MCF 10A (cell line): ENCODE measurements around the gene CAPN11. TPM values are rescaled to one million over a fixed set of nuclear protein-coding genes. Genes with fewer than 3 reads are reported as not detected.
A peak's percentile ranks its signal among the peaks of the same experiment; 100 is the strongest.

Experiments used
- BruUV-seq: library from RNA; stranded (reverse); fragments of 400-500 nt; replicated peaks from 2 replicates; lab custom pipeline; 2021; lab: Mats Ljungman, UMichigan
- CTCF ChIA-PET: fragments of 300-600 bp; sonication (Branson Sonifier 250); formaldehyde crosslinking; extraction: SDS; loops from one replicate; lab custom pipeline; 2021; ENCODE audit warnings: antibody characterized with exemption, inconsistent platforms; lab: Yijun Ruan, JAX
- POLR2A ChIA-PET: fragments of 300-600, 350-650 bp; sonication (Branson Sonifier 250); formaldehyde crosslinking; extraction: SDS; loops from one replicate; lab custom pipeline; 2020; ENCODE audit warnings: antibody characterized with exemption, inconsistent platforms; lab: Yijun Ruan, JAX
- DNase-seq: peaks from one replicate; pipeline ENCODE4 v3.0.0-alpha.2; 2018; ENCODE audit not compliant: unreplicated experiment
- H3K27ac Mint-ChIP-seq: one replicate; pipeline ENCODE4 v1.8.0; 2022; ENCODE audit warnings: mild to moderate bottlenecking, low read depth, mixed read lengths; ENCODE audit not compliant: unreplicated experiment
- H3K27me3 Mint-ChIP-seq: one replicate; pipeline ENCODE4 v1.8.0; 2022; ENCODE audit warnings: mixed read lengths; ENCODE audit not compliant: insufficient read depth, unreplicated experiment
- H3K36me3 Mint-ChIP-seq: one replicate; pipeline ENCODE4 v1.8.0; 2022; ENCODE audit warnings: mild to moderate bottlenecking, moderate library complexity, mixed read lengths; ENCODE audit not compliant: insufficient read depth, unreplicated experiment
- H3K4me1 Mint-ChIP-seq: one replicate; pipeline ENCODE4 v1.8.0; 2022; ENCODE audit warnings: mixed read lengths; ENCODE audit not compliant: insufficient read depth, unreplicated experiment
- H3K4me3 Mint-ChIP-seq: one replicate; pipeline ENCODE4 v1.8.0; 2022; ENCODE audit warnings: mild to moderate bottlenecking, moderate library complexity, mixed read lengths; ENCODE audit not compliant: unreplicated experiment
- H3K9me3 Mint-ChIP-seq: one replicate; pipeline ENCODE4 v1.8.0; 2022; ENCODE audit warnings: mixed read lengths; ENCODE audit not compliant: unreplicated experiment
- CTCF ChIP-seq: fragments of 200-600 bp; IDR thresholded peaks from one replicate; pipeline ENCODE4 v1.8.0; 2022; ENCODE audit warnings: antibody characterized with exemption, mild to moderate bottlenecking; ENCODE audit not compliant: unreplicated experiment
- intact Hi-C: fragments of 100-400 bp; cut with micrococcal nuclease; formaldehyde crosslinking; loops from 2 replicates; pipeline ENCODE4 v1.14.1; 2022
- total RNA-seq: library from RNA; stranded (reverse); gene quantifications from 2 replicates; pipeline ENCODE4 v1.2.3, GENCODE V29; 2022

CAPN11 gene
- total RNA-seq, 1 experiment from 2014 or later: not detected

DNA sequence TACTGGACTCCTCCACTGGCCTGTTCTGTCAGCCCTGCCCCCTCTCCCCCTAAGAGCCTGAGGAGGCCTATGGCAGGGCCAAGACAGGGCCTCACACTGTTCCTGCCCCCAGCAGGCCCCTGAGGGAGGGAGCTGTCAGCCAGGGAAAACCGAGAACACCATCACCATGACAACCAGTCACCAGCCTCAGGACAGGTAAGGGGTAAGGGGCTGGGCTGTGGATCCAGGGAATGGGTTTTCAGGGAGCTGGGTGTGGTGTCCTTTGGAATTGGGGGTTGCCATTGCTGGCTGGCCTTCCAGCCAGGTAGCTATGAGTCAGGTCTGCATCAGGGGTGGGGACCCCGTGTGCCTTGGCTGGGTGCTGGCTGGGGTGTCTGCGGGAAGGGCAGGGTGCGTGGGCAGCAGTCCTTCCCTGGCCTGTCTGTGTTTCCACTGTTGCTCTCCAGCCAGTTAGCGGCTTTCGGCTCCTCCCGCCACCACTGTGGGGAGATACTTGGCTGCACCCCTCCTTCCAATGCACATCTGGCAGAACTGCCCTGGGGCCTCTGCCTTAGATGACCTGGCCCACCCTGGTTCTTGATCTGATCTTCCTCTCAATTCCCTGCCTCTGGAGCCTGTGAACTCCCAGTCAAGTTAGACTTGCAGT is 68.7 kb downstream of the CAPN11 start:
- ChIA-PET POLR2A (interaction anchor here (0.6 to 1.5 kb wide), 3 partner anchors 18 to 41 kb away, joined by 3 to 4 read pairs (median 4); no protein-coding TSS in a partner anchor), CTCF (interaction anchor here (0.5 to 2.6 kb wide), 10 partner anchors 8 to 249 kb away, joined by 3 to 9 read pairs (median 3); partner anchors contain the start of gene SLC35B2)
- Mint-ChIP-seq H3K27ac (peak overlapping the region; percentile 35), H3K4me1 (peaks cover 42% of the 10 kb centered on the region), H3K36me3 (no peaks in the 10 kb centered on the region), H3K9me3 (no peaks in the 10 kb centered on the region), H3K4me3 (no peak overlapping the region), H3K27me3 (no peaks in the 10 kb centered on the region)
- no TSS peak for BruUV-seq
- TF ChIP-seq CTCF: no peak
- DNase-seq: no peak
- intact Hi-C loops: no loop called here

DNA sequence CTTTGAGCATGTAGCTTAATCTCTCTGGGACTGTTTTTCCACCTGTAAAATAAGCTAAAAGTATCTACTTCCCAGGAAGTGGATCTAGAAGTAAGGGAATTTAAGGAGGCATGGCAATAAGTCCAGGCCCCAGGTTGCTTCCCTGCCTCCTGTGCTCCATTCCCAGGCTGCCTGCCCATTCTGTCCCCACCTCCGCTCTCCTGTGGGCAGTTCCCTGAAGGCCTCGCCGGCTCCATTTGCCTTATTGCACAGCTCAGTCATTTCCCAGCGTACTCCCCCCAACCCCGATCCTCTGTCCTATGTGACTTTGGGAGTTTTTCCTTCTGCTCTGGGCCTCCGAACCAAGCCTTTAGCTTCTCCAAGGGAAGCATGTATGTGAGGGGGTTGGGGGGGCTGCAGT is 69.4 kb downstream of the CAPN11 start:
- Mint-ChIP-seq H3K27me3 (no peaks in the 10 kb centered on the region), H3K36me3 (no peaks in the 10 kb centered on the region), H3K4me3 (no peak overlapping the region), H3K9me3 (no peaks in the 10 kb centered on the region), H3K27ac (no peak overlapping the region), H3K4me1 (peaks cover 37% of the 10 kb centered on the region)
- BruUV-seq: no TSS peak
- TF ChIP-seq CTCF: no peak
- no peak for DNase-seq
- CTCF ChIA-PET: interaction anchor here (0.6 to 1.6 kb wide), 7 partner anchors 8 to 150 kb away, joined by 3 to 9 read pairs (median 4); partner anchors contain the start of gene SLC35B2
- intact Hi-C loops: no loop called here
- POLR2A ChIA-PET: interaction anchor here (0.6 to 1.5 kb wide), 2 partner anchors 17 to 42 kb away, joined by 3 to 4 read pairs; no protein-coding TSS in a partner anchor

GRCh38 chr6:44228433-44228832 is 69.8 kb downstream of the CAPN11 start:
- H3K27ac Mint-ChIP-seq: no peak overlapping the region
- no TSS peak for BruUV-seq
- ChIA-PET CTCF (interaction anchor here (0.6 to 1.6 kb wide), 6 partner anchors 9 to 149 kb away, joined by 3 to 7 read pairs (median 4); partner anchors contain the start of gene SLC35B2), POLR2A (no interaction called here)
- H3K4me3 Mint-ChIP-seq: no peak overlapping the region
- no peaks in the 10 kb centered on the region for H3K9me3 Mint-ChIP-seq
- DNase-seq: no peak
- intact Hi-C loops: no loop called here
- no peaks in the 10 kb centered on the region for H3K36me3 Mint-ChIP-seq
- no peaks in the 10 kb centered on the region for H3K27me3 Mint-ChIP-seq
- peaks cover 35% of the 10 kb centered on the region for H3K4me1 Mint-ChIP-seq
- TF ChIP-seq CTCF: no peak

DNA sequence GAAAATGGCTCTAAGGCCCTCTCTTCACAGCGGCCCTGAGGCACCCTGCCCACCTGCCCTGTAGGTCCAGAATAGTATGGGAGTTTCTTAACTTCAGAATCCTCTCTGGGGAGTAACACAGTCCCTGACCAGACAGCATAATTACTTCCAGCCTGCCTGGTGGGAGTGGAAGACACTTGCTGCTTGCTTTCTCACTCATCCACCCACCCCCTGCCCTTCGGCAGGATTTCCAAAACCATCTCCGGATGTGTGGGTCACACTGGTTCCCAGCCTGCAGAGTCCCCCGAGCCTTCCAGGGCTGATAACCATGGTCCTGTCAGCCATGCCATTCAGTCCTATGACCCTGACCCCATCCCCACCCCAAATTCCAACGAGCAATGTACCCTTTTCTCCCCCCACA is 70.2 kb downstream of the CAPN11 start:
- Mint-ChIP-seq H3K27ac (no peak overlapping the region), H3K36me3 (no peaks in the 10 kb centered on the region), H3K9me3 (no peaks in the 10 kb centered on the region), H3K4me1 (peaks cover 39% of the 10 kb centered on the region), H3K4me3 (no peak overlapping the region), H3K27me3 (no peaks in the 10 kb centered on the region)
- intact Hi-C loops: no loop called here
- BruUV-seq: no TSS peak
- ChIA-PET CTCF (interaction anchor here (1.1 to 1.2 kb wide), 2 partner anchors 10 to 56 kb away, joined by 3 to 4 read pairs; no protein-coding TSS in a partner anchor), POLR2A (no interaction called here)
- no peak for DNase-seq
- TF ChIP-seq CTCF: no peak
